WTC11 (cell line): Measurements from ENCODE around the gene RTKN2.

ENCODE experiments used
- FOXK1 ChIP-seq: sonication (generic); formaldehyde crosslinking; IDR thresholded peaks from 2 replicates; pipeline ENCODE4 v1.8.0; 2022; ENCODE audit warnings: mild to moderate bottlenecking, moderate library complexity, missing genetic modification reagents
- TEAD4 ChIP-seq: sonication (generic); formaldehyde crosslinking; IDR thresholded peaks from 2 replicates; pipeline ENCODE4 v1.8.0; 2022; ENCODE audit warnings: mild to moderate bottlenecking, missing genetic modification reagents
- TF ChIP-seq, protein P1 (sequence below): fragments of 200-600 bp; IDR thresholded peaks from 2 replicates; pipeline ENCODE4 v1.8.0; 2022; ENCODE audit warnings: antibody characterized with exemption

DNA sequence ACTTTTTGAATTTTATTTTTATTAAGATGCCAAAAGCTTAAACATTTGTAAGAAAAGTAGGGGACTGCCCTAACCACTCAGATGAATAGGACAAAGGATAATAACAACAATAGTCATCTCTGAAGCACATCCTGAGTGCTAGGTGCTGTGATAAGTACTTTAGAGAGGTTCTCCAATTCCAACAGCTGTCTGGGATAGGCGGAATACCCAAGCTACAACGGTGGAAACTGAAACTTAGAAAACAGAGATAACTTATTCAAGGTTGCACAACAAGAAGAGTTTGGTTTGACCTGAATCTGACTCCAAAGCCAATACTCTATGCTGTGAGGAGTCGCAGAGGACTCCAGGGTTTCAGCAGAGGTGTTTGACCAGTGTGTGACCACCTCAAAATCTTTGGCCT, 2.0 kb downstream of the RTKN2 start:
- TF ChIP-seq FOXK1: no peak
- TF ChIP-seq, protein P1, sequence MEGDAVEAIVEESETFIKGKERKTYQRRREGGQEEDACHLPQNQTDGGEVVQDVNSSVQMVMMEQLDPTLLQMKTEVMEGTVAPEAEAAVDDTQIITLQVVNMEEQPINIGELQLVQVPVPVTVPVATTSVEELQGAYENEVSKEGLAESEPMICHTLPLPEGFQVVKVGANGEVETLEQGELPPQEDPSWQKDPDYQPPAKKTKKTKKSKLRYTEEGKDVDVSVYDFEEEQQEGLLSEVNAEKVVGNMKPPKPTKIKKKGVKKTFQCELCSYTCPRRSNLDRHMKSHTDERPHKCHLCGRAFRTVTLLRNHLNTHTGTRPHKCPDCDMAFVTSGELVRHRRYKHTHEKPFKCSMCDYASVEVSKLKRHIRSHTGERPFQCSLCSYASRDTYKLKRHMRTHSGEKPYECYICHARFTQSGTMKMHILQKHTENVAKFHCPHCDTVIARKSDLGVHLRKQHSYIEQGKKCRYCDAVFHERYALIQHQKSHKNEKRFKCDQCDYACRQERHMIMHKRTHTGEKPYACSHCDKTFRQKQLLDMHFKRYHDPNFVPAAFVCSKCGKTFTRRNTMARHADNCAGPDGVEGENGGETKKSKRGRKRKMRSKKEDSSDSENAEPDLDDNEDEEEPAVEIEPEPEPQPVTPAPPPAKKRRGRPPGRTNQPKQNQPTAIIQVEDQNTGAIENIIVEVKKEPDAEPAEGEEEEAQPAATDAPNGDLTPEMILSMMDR: no peak
- TF ChIP-seq TEAD4 (CRISPR knock-in tag): no peak
